Activated CD8-positive, alpha-beta memory T cell treated with anti-CD3 and anti-CD28 coated beads for 1 hour (primary cell): ENCODE measurements around the gene POU2F1.
"Not testable (repeated sequence)": the region's sequence is repeated elsewhere in the genome, so short reads cannot be mapped to it uniquely, and the experiment has no call there.

Experiments
- DNase-seq, 2 donors: peaks; one replicate each; pipeline ENCODE4 v3.0.0-alpha.2; 2020; ENCODE audit warnings: low read depth in 1 of 2; ENCODE audit errors: extremely low read depth in 1 of 2

POU2F1 gene

DNA sequence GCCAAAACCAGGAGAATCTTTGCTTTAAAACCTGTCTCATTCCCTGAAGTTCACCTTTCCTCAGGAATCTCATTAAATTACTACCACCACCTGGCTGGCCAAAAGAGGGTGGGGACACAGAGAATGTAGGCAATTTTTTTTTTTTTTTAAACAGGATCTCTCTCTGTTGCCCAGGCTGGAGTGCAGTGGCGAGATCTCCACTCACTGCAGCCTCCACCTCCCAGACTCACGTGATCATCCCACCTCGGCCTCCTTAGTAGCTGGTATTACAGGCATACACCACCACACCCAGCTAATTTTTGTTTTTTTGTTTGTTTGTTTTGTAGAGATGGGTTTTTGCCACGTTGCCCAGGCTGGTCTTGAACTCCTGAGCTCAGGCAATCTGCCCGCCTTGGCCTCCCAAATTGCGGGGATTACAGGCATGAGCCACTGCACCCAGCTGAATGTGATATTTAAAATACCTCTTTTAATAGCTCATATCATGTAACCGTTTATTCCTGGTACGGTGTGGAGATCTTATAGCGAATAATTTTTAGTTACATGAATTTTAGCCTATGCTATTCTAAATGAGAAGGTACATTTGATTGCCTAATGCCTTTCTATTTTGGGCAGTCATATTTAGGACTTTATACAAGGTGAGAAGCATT is 84.5 kb downstream of the POU2F1 start:
- DNase-seq: no peak

DNA sequence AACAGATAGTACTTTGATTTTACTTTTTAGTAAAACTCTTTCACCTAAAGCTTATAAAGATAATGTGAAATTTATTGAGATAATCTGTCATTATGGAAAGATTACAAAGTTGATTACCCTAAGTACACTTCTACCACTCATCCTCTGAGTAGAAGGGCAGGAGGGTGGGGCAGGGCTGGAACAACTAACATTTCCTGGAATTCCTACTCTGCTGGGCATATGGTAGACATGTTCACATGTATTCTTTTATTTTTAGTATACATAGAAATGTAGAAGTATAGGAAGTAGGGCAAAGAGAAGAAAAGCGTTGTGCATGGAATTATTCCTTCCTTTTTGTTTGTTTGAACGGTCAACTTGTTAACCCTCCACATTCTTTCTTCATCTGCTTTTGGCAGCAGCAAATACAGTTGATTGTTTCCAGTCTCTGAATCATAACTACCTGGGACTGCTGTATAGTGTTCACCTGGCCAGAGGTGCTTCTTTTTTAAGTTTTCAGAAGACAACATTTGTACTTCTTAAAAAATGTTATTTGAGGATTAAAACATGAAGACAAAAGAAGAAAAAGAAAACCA is 85.1 kb downstream of the POU2F1 start:
- no peak for DNase-seq

DNA sequence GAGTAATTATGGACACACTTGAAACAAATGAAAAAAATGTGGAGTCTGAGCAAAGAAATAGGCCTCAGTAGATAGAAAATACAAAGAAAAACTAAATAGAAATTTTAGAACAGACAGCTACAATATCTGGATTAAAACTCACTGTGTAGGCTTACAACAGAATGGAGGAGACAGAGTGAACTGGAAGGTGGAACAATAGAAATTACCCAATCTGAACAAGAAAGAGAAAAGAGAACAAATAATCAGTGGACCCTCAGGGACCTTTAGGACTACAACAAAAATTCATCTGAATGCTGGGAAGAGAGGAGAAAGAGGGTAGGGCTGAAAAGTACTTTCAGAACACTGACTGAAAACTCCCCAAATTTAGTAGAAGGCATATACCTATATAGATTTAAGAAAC is 90.0 kb downstream of the POU2F1 start:
- DNase-seq: no peak

DNA sequence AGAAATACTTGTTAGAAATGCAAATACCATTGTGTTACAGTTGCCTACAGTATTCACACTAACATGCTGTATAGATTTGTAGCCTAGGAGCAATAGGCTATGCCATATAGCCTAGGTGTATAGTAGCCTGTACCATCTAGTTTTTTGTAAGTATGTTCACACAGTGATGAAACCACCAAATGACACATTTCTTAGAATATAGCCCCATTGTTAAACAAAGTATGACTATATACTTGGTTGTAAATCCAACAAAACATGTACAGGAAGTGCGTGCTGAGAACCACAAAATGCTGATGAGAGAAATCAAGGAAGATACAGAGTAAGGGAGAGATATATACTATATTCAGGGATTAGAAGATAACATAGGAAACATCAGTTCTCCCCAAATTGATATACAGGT is 92.2 kb downstream of the POU2F1 start:
- no peak for DNase-seq

- DNase-seq: no peak
These were observed 94.0 kb downstream of the POU2F1 start for GRCh38 chr1:167314671-167315070.

GRCh38 chr1:167317463-167317862 is 96.8 kb downstream of the POU2F1 start:
- no peak for DNase-seq

GRCh38 chr1:167319206-167319605 is 98.5 kb downstream of the POU2F1 start:
- not testable (repeated sequence) for DNase-seq

DNA sequence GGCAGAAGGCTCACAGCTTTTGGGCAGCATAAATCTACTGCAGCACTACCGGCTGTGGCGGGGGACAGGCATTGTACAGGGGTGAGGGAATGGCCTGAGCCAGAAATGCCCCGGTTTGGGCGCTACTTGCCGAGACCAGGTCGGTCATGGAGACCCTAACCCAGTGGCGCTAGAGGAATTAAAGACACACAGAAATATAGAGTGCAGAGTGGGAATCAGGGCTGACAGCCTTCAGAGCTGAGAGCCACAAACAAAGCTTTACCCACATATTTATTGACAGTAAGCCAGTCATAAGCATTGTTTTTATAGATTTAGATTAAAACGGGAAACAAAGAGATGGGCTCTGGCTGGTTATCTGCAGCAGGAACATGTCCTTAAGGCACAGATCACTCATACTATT is 101.8 kb downstream of the POU2F1 start:
- no peak for DNase-seq

GRCh38 chr1:167325151-167325550 is 104.5 kb downstream of the POU2F1 start:
- no peak for DNase-seq

DNA sequence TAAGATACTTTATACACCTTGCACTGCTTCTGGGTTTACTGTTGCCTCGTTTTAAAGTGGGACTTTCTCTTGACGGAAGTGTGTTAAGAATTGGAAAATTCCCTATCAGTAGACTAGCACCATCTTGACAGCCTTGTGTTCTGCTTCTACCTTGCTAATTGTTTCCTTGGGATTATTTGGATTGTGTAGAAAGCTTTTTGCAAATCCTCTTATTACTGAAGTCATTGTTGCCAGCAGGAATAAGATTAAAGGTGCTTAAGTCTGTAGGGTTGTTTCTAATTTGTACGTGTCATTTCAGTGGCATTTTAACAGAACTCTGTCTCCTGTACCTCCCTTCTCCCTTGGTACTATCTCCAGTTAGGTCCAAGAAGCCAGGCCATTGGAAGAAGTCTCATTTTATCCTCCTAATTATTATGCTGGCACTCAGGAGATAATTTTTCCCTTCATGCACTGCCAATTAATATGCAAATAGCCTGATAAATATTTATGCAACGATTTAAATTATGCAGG is 107.7 kb downstream of the POU2F1 start:
- DNase-seq: no peak

DNA sequence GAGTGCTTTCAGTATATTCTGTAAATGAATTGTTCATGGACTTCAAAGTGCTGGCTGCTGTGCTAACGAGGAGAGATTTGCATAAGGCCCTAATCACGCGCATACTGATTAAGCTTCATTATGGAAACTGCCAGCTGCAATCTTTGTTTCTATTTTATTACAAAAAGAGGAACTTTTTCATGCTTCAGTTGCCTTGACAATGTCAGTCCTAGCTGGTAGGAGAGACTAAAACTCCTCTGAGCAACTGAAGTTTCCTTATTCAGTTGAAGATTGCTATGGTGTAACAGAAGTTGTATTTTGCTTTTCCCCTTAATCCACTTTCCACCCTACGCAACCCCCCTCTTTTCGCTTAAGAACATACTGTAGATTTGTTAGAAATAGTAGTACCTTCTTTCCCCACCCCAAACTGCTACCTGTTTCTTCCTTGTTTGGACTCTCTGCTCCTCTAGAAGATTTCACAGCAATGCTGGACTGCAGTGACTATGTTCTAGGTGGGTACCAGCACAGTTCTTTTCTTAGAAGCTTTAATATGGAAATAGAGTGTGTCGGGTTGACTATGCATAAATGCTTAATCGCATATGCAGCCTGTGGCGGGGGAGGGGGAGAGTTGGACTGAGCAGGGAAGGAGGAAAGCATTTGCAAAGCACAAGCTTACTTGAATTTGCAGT is 108.3 kb downstream of the POU2F1 start:
- no peak for DNase-seq

GRCh38 chr1:167330601-167331293 is 110.1 kb downstream of the POU2F1 start:
- no peak for DNase-seq

DNA sequence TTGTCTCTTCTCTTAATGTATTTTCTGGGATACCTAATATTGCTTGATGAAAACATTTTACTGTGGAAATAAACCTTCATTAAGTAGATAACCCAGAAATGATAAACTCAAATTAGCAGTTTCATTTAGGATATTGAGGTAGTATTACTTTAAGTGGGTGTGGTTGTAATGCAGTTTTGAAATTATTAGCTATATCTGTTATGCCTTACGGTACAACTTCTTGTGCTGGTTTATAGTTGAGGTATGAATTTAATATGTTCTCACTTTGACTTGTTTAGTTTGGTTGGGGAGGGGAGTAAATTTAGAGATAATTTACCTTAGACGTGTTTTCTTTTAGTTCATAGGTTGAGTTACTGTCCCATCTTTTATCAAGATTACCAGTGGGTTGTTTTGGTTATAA is 111.0 kb downstream of the POU2F1 start:
- DNase-seq: no peak

- DNase-seq: no peak
These were observed 111.8 kb downstream of the POU2F1 start for GRCh38 chr1:167332503-167332902.

DNA sequence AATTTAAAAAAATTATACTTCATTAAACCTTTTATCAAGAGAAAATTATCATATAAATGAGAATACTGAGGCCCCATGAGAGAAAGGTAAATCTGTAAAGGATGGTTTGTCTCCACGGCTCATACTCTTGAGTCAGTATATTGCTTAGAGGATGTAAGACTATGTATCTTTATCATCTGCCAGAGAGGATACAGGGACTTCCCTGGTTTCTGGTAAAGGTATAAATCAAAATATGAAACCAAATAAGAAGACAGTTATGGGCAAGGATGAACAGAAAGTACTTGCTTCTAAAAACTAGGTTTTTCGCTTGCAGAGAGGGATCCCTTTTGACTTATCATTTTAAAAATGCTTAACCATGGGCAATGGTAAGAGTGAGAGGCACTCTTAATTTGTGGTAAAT is 112.4 kb downstream of the POU2F1 start:
- DNase-seq: no peak

GRCh38 chr1:167333703-167334102 is 113.0 kb downstream of the POU2F1 start:
- no peak for DNase-seq

DNA sequence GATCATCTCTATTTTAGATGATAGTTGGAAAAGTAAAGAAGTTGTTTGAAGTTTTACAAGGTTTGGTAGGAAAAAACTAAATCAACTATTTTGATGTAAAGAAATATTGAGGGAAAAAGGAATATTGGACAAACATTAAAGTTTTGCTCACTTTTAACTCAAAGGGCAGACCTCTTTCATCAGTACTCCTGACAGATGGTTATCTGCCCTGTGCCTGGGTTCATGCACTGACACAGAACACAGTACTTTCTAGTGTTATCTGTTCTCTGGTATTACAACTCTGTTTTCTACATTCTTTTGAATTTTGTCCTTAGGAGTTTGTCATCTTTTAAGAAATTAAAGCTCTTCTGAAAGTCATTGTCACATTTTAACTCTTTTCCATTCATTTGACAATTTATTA is 118.7 kb downstream of the POU2F1 start:
- DNase-seq: no peak

DNA sequence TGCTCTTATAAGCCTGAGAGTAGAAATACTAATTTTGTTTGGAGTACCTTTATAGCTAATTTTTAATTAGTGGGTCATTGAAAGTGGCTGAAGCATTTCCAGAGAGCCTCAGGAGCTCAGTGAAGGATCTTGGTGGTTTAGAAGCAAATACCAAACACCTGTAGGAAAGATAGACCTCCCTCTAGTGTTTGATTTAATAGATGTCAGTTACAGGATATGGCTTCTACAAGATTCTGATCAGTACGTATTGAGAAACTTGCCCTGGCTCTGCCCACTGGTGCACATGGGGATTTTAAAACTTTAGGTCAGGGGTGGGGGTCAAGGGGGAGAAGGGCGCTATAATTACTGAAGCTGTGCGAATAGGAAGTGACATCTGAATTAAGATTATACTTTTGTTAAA is 122.2 kb downstream of the POU2F1 start:
- DNase-seq: no peak

GRCh38 chr1:167344112-167344511 is 123.4 kb downstream of the POU2F1 start:
- DNase-seq: no peak

DNA sequence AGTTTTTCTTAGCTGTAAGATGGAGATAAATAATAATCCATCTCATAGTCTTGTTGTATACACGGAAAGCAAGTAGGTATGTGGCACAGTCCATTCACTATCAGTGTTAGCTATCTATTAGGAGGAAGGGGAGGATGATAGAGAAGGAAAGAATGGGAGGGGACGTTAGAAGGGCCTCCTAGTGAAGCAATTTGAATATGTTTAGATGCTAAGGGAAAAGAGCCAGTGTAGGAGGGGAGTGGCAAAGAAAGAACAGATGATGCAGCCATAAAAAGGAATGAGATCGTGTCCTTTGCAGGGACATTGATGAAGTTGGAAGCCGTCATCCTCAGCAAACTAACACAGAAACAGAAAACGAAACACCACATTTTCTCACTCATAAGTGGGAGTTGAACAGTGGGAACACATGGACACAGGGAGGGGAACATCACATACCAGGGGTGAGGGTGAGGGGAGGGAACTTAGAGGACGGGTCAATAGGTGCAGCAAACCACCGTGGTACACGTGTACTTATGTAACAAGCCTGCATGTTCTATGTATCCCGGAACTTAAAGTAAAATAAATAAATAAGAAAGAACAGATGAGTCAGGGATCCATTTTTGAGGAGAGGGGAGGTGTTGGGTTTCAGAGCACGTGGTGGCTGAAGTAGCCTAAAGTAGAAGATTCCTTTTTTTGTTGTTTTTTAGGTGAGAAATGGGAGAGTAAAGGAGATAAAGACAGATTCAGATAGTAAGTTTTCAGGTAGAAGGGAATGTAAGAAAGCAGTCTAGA is 124.1 kb downstream of the POU2F1 start:
- no peak for DNase-seq

GRCh38 chr1:167345386-167345733 is 124.7 kb downstream of the POU2F1 start:
- DNase-seq: no peak
